Measurements from ENCODE around the gene JAZF1. TPM values are rescaled to one million over a fixed set of nuclear protein-coding genes. Genes with fewer than 3 reads are reported as not detected.
"Not testable (repeated sequence)": the region's sequence is repeated elsewhere in the genome, so short reads cannot be mapped to it uniquely, and the experiment has no call there.

JAZF1 gene
- total RNA-seq, 1 donor from 2014 or later = 7.2 TPM

DNA sequence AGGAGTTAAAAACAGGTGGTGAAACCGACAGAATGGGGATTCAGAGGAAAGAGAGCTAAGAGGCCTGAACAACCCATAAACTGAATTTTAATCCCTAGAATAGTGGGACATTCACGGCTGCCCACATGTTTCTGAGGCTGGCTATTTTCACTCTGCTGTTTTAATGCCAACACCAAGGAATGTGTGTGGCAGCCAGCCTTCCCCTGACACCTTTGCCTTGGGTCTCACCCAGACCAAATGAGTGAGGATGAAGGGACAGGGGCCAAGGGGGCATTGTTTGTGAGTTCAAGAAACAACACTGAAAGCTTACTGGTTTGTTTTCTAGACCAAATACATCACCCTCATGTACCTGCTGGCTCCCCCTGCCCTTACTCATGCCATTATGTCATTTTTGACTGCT is 164.3 kb downstream of the JAZF1 start:
- H3K36me3 Mint-ChIP-seq = peaks cover 9% of the 10 kb centered on the region
- H3K4me1 Mint-ChIP-seq = peaks cover 10% of the 10 kb centered on the region
- no peak for DNase-seq (ENCODE audit: low spot score in 2 of 2, unreplicated experiment in 2 of 2)
- H3K4me3 Mint-ChIP-seq = no peak overlapping the region
- H3K9me3 Mint-ChIP-seq = peaks cover 7% of the 10 kb centered on the region
- no peak overlapping the region for H3K27ac Mint-ChIP-seq
- TF ChIP-seq, protein P1, sequence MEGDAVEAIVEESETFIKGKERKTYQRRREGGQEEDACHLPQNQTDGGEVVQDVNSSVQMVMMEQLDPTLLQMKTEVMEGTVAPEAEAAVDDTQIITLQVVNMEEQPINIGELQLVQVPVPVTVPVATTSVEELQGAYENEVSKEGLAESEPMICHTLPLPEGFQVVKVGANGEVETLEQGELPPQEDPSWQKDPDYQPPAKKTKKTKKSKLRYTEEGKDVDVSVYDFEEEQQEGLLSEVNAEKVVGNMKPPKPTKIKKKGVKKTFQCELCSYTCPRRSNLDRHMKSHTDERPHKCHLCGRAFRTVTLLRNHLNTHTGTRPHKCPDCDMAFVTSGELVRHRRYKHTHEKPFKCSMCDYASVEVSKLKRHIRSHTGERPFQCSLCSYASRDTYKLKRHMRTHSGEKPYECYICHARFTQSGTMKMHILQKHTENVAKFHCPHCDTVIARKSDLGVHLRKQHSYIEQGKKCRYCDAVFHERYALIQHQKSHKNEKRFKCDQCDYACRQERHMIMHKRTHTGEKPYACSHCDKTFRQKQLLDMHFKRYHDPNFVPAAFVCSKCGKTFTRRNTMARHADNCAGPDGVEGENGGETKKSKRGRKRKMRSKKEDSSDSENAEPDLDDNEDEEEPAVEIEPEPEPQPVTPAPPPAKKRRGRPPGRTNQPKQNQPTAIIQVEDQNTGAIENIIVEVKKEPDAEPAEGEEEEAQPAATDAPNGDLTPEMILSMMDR (IDR thresholded peaks at IDR 0.05; ENCODE audit: unreplicated experiment) = no peak
- H3K27me3 Mint-ChIP-seq (ENCODE audit: low read depth) = no peaks in the 10 kb centered on the region

DNA sequence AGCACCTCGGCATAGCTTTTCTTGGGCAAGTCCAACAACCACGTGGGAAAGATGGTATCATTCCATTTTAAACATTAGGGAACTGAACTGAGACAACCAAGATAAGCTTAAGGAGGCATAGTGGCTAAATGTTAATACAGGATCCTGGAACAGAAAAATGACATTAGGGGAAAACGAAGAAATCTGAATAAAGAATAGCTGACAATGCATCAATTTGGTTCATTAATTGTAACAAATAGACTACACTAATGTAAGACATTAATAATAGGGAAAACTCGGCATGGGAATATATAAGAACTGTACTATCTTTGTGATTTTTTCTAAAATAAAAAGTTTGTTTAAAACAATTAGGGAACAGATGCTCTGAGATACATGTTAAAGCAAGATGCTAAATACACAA is 165.4 kb downstream of the JAZF1 start:
- Mint-ChIP-seq H3K4me3 (no peak overlapping the region), H3K27ac (no peak overlapping the region), H3K36me3 (peaks cover 9% of the 10 kb centered on the region), H3K27me3 (ENCODE audit: low read depth) (no peaks in the 10 kb centered on the region), H3K9me3 (peaks cover 7% of the 10 kb centered on the region), H3K4me1 (peaks cover 9% of the 10 kb centered on the region)
- no peak for DNase-seq (ENCODE audit: low spot score in 2 of 2, unreplicated experiment in 2 of 2)
- TF ChIP-seq, protein P1 (IDR thresholded peaks at IDR 0.05; ENCODE audit: unreplicated experiment) = no peak

GRCh38 chr7:28014340-28014739 is 166.3 kb downstream of the JAZF1 start:
- not testable (repeated sequence) for H3K9me3 Mint-ChIP-seq; H3K36me3 Mint-ChIP-seq; H3K27ac Mint-ChIP-seq; H3K4me1 Mint-ChIP-seq; DNase-seq (ENCODE audit: low spot score in 2 of 2, unreplicated experiment in 2 of 2); H3K4me3 Mint-ChIP-seq; H3K27me3 Mint-ChIP-seq (ENCODE audit: low read depth)

DNA sequence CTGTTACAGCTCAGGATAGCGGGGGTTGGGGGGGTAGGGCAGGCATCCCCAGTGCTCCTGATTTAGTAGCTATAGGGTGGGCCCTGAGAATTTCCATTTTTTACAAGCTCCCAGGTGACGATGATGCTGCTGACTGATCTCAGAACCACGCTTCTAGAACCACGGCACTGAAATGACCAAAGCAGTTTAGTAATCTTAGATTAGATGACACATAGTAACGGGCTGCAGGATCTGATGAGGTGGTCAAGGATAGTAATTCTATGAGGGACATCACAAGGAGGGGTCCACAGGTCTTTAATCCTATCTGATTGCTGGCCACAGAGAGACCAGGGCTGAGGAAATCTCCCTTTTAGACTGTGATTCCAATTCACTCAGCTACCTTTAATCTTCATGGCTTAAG is 167.2 kb downstream of the JAZF1 start:
- DNase-seq (ENCODE audit: low spot score in 2 of 2, unreplicated experiment in 2 of 2) = no peak
- H3K36me3 Mint-ChIP-seq = peaks cover 9% of the 10 kb centered on the region

DNA sequence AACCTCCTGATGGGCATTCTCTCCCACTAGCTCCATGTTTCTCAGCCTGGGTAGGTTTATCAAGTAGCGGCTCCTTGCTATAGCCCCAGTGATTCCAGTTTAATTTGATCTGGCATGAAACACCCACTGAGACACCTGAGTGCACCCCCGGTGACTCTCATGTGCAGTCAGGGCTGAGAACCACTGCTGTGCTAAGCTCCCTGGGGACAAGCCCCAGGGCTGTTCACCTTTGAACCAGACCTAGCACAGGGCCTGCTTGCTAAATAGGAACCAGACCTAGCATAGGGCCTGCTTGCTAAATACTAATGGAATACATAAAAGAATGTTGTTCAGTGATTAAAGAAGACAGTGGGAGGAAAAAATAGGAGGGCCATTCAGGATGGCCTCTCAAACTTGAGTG is 167.6 kb downstream of the JAZF1 start:
- Mint-ChIP-seq H3K4me1 (peaks cover 16% of the 10 kb centered on the region), H3K36me3 (peaks cover 9% of the 10 kb centered on the region), H3K27ac (no peak overlapping the region), H3K27me3 (ENCODE audit: low read depth) (no peaks in the 10 kb centered on the region), H3K4me3 (no peak overlapping the region), H3K9me3 (peaks cover 7% of the 10 kb centered on the region)
- DNase-seq (ENCODE audit: low spot score in 2 of 2, unreplicated experiment in 2 of 2) = no peak
- TF ChIP-seq, protein P1 (IDR thresholded peaks at IDR 0.05; ENCODE audit: unreplicated experiment) = no peak

More for the DNA sequence above, 167.2 kb downstream of the JAZF1 start:
- no peak overlapping the region for H3K4me3 Mint-ChIP-seq
- H3K4me1 Mint-ChIP-seq = peaks cover 13% of the 10 kb centered on the region
- H3K27me3 Mint-ChIP-seq (ENCODE audit: low read depth) = no peaks in the 10 kb centered on the region
- TF ChIP-seq, protein P1 (IDR thresholded peaks at IDR 0.05; ENCODE audit: unreplicated experiment) = no peak
- peaks cover 7% of the 10 kb centered on the region for H3K9me3 Mint-ChIP-seq
- no peak overlapping the region for H3K27ac Mint-ChIP-seq

DNA sequence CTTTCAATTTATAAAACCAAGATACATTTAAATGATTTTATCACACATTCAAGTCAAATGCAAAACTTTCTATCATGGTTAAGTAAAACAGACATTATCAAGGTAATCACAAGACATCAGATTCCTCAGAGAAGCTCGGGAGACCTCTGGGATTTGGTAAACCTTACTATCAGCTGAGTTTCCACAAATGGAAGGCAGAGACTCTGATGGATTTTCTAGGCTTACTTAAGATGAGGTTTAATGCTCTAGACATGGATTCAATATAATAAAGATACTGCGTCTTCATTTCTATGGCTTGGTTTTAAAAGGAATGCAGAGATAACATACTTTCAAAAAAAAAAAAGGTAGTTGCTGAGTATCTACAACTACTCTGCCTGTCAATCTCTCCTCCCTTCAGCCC is 171.7 kb downstream of the JAZF1 start:
- no peak overlapping the region for H3K27ac Mint-ChIP-seq
- H3K4me1 Mint-ChIP-seq = peaks cover 30% of the 10 kb centered on the region
- H3K36me3 Mint-ChIP-seq = peaks cover 3% of the 10 kb centered on the region
- no peaks in the 10 kb centered on the region for H3K9me3 Mint-ChIP-seq
- H3K27me3 Mint-ChIP-seq (ENCODE audit: low read depth) = no peaks in the 10 kb centered on the region
- TF ChIP-seq, protein P1 (IDR thresholded peaks at IDR 0.05; ENCODE audit: unreplicated experiment) = no peak
- DNase-seq (ENCODE audit: low spot score in 2 of 2, unreplicated experiment in 2 of 2) = no peak
- no peak overlapping the region for H3K4me3 Mint-ChIP-seq

All from mesothelial cell of epicardium (in vitro differentiated cells).